ENCODE results near the gene AKAP13.

The AKAP13 gene

GRCh38 chr15:85388566-85389305 is 8.3 kb downstream of the AKAP13 start:
- in situ Hi-C loops (cut with HindIII; ENCODE audit: low pct_unique_long_range_greater_than_20kb, low sequenced_read_pairs) = no loop called here
- no peak for DNase-seq (ENCODE audit: low read depth in 1 of 2, low spot score in 1 of 2)
- TF ChIP-seq JUND (IDR thresholded peaks at IDR 0.05; ENCODE audit: low read depth) = no peak

GRCh38 chr15:85389306-85389650 is 8.9 kb downstream of the AKAP13 start:
- TF ChIP-seq JUND (IDR thresholded peaks at IDR 0.05; ENCODE audit: low read depth) = no peak
- in situ Hi-C loops (cut with HindIII; ENCODE audit: low pct_unique_long_range_greater_than_20kb, low sequenced_read_pairs) = no loop called here
- DNase-seq (ENCODE audit: low read depth in 1 of 2, low spot score in 1 of 2) = no peak

GRCh38 chr15:85389772-85390171 is 9.4 kb downstream of the AKAP13 start:
- in situ Hi-C loops (cut with HindIII; ENCODE audit: low pct_unique_long_range_greater_than_20kb, low sequenced_read_pairs) = no loop called here
- no peak for DNase-seq (ENCODE audit: low read depth in 1 of 2, low spot score in 1 of 2)
- no peak for TF ChIP-seq JUND (IDR thresholded peaks at IDR 0.05; ENCODE audit: low read depth)

- DNase-seq (ENCODE audit: low read depth in 1 of 2, low spot score in 1 of 2) = no peak
- TF ChIP-seq JUND (IDR thresholded peaks at IDR 0.05; ENCODE audit: low read depth) = no peak
- in situ Hi-C loops (cut with HindIII; ENCODE audit: low pct_unique_long_range_greater_than_20kb, low sequenced_read_pairs) = no loop called here
These were observed 12.8 kb downstream of the AKAP13 start for GRCh38 chr15:85393210-85393609.

- no peak for TF ChIP-seq JUND (IDR thresholded peaks at IDR 0.05; ENCODE audit: low read depth)
- DNase-seq (ENCODE audit: low read depth in 1 of 2, low spot score in 1 of 2) = no peak
- in situ Hi-C loops (cut with HindIII; ENCODE audit: low pct_unique_long_range_greater_than_20kb, low sequenced_read_pairs) = no loop called here
These were observed 14.3 kb downstream of the AKAP13 start for GRCh38 chr15:85394554-85395333.

GRCh38 chr15:85396554-85396953 is 16.2 kb downstream of the AKAP13 start:
- in situ Hi-C loops (cut with HindIII; ENCODE audit: low pct_unique_long_range_greater_than_20kb, low sequenced_read_pairs) = no loop called here
- DNase-seq (ENCODE audit: low read depth in 1 of 2, low spot score in 1 of 2) = no peak
- TF ChIP-seq JUND (IDR thresholded peaks at IDR 0.05; ENCODE audit: low read depth) = no peak

GRCh38 chr15:85397151-85397550 is 16.7 kb downstream of the AKAP13 start:
- in situ Hi-C loops (cut with HindIII; ENCODE audit: low pct_unique_long_range_greater_than_20kb, low sequenced_read_pairs) = no loop called here
- TF ChIP-seq JUND (IDR thresholded peaks at IDR 0.05; ENCODE audit: low read depth) = no peak
- no peak for DNase-seq (ENCODE audit: low read depth in 1 of 2, low spot score in 1 of 2)

- in situ Hi-C loops (cut with HindIII; ENCODE audit: low pct_unique_long_range_greater_than_20kb, low sequenced_read_pairs) = no loop called here
- no peak for TF ChIP-seq JUND (IDR thresholded peaks at IDR 0.05; ENCODE audit: low read depth)
- no peak for DNase-seq (ENCODE audit: low read depth in 1 of 2, low spot score in 1 of 2)
These were observed 17.5 kb downstream of the AKAP13 start for GRCh38 chr15:85397926-85398325.

- DNase-seq (ENCODE audit: low read depth in 1 of 2, low spot score in 1 of 2) = no peak
- in situ Hi-C loops (cut with HindIII; ENCODE audit: low pct_unique_long_range_greater_than_20kb, low sequenced_read_pairs) = no loop called here
- TF ChIP-seq JUND (IDR thresholded peaks at IDR 0.05; ENCODE audit: low read depth) = no peak
These were observed 18.4 kb downstream of the AKAP13 start for GRCh38 chr15:85398822-85399221.

- no peak for DNase-seq (ENCODE audit: low read depth in 1 of 2, low spot score in 1 of 2)
- no peak for TF ChIP-seq JUND (IDR thresholded peaks at IDR 0.05; ENCODE audit: low read depth)
- in situ Hi-C loops (cut with HindIII; ENCODE audit: low pct_unique_long_range_greater_than_20kb, low sequenced_read_pairs) = no loop called here
These were observed 19.2 kb downstream of the AKAP13 start for GRCh38 chr15:85399627-85400026.

GRCh38 chr15:85400606-85401005 is 20.2 kb downstream of the AKAP13 start:
- in situ Hi-C loops (cut with HindIII; ENCODE audit: low pct_unique_long_range_greater_than_20kb, low sequenced_read_pairs) = no loop called here
- TF ChIP-seq JUND (IDR thresholded peaks at IDR 0.05; ENCODE audit: low read depth) = no peak
- DNase-seq (ENCODE audit: low read depth in 1 of 2, low spot score in 1 of 2) = no peak

- TF ChIP-seq JUND (IDR thresholded peaks at IDR 0.05; ENCODE audit: low read depth) = no peak
- in situ Hi-C loops (cut with HindIII; ENCODE audit: low pct_unique_long_range_greater_than_20kb, low sequenced_read_pairs) = no loop called here
- no peak for DNase-seq (ENCODE audit: low read depth in 1 of 2, low spot score in 1 of 2)
These were observed 20.8 kb downstream of the AKAP13 start for GRCh38 chr15:85401108-85401774.
